Measurements from ENCODE around the gene SLC17A9. TPM values are rescaled to one million over a fixed set of nuclear protein-coding genes. Genes with fewer than 3 reads are reported as not detected.
"Not testable (repeated sequence)": the region's sequence is repeated elsewhere in the genome, so short reads cannot be mapped to it uniquely, and the experiment has no call there.

Gene SLC17A9
- polyA plus RNA-seq, 5 donors = 1.6 to 4.5 (median 4.0) TPM

- DNase-seq = no peak
Measured at GRCh38 chr20:62918831-62919230, 33.7 kb upstream of the SLC17A9 start.

GRCh38 chr20:62920039-62920645 lies 32.4 kb upstream of the SLC17A9 start:
- no peak for DNase-seq

GRCh38 chr20:62921119-62921687 lies 31.3 kb upstream of the SLC17A9 start:
- no peak for DNase-seq

GRCh38 chr20:62922451-62922921 lies 30.0 kb upstream of the SLC17A9 start:
- no peak for DNase-seq

GRCh38 chr20:62923059-62923668 lies 29.3 kb upstream of the SLC17A9 start:
- not testable (repeated sequence) for DNase-seq

- DNase-seq = no peak
Measured at GRCh38 chr20:62923669-62924441, 28.7 kb upstream of the SLC17A9 start.

- DNase-seq = no peak
Measured at GRCh38 chr20:62924442-62925075, 27.9 kb upstream of the SLC17A9 start.

- no peak for DNase-seq
Measured at GRCh38 chr20:62925076-62925419, 27.5 kb upstream of the SLC17A9 start.

GRCh38 chr20:62925420-62926228 lies 26.9 kb upstream of the SLC17A9 start:
- DNase-seq = peak in 1 of 2 donors; percentile 31

GRCh38 chr20:62926229-62927127 lies 26.0 kb upstream of the SLC17A9 start, which contains the start of gene DIDO1:
TSS of gene DIDO1 (minus strand) at chr20:62926505.
- peak; percentile 87 for DNase-seq

GRCh38 chr20:62927128-62927705 lies 25.3 kb upstream of the SLC17A9 start:
- DNase-seq = no peak

GRCh38 chr20:62928246-62928939 lies 24.1 kb upstream of the SLC17A9 start:
- no peak for DNase-seq

GRCh38 chr20:62929051-62929538 lies 23.4 kb upstream of the SLC17A9 start:
- peak in 1 of 2 donors; percentile 29 for DNase-seq

- DNase-seq = no peak
Measured at GRCh38 chr20:62931464-62931863, 21.0 kb upstream of the SLC17A9 start.

- DNase-seq = no peak
Measured at GRCh38 chr20:62933966-62934365, 18.5 kb upstream of the SLC17A9 start.

- no peak for DNase-seq
Measured at GRCh38 chr20:62935204-62935967, 17.1 kb upstream of the SLC17A9 start.

GRCh38 chr20:62935968-62936585 lies 16.4 kb upstream of the SLC17A9 start:
- DNase-seq = no peak
